IPS-11a (cell line): ENCODE data around the gene SLC6A6.
"Not testable (repeated sequence)": the region's sequence is repeated elsewhere in the genome, so short reads cannot be mapped to it uniquely, and the experiment has no call there.

ENCODE experiments used
- H3K4me3 ChIP-seq: one replicate; pipeline ENCODE4 v1.5.1; 2013; ENCODE audit warnings: low read depth, low read length, control low read depth

Gene SLC6A6

GRCh38 chr3:14434126-14434497 is 31.7 kb downstream of the SLC6A6 start:
- H3K4me3 ChIP-seq, result no peak overlapping the region

- no peak overlapping the region for H3K4me3 ChIP-seq
Observed at GRCh38 chr3:14434498-14435151, 32.2 kb downstream of the SLC6A6 start.

GRCh38 chr3:14435175-14436014 is 33.0 kb downstream of the SLC6A6 start:
- no peak overlapping the region for H3K4me3 ChIP-seq

GRCh38 chr3:14436954-14437281 is 34.5 kb downstream of the SLC6A6 start:
- H3K4me3 ChIP-seq, result no peak overlapping the region

- not testable (repeated sequence) for H3K4me3 ChIP-seq
Observed at GRCh38 chr3:14437705-14438104, 35.3 kb downstream of the SLC6A6 start.

GRCh38 chr3:14438262-14438661 is 35.9 kb downstream of the SLC6A6 start:
- no peak overlapping the region for H3K4me3 ChIP-seq

GRCh38 chr3:14438929-14439328 is 36.5 kb downstream of the SLC6A6 start:
- H3K4me3 ChIP-seq, result no peak overlapping the region

GRCh38 chr3:14439501-14440167 is 37.2 kb downstream of the SLC6A6 start:
- H3K4me3 ChIP-seq, result no peak overlapping the region

- H3K4me3 ChIP-seq, result no peak overlapping the region
Observed at GRCh38 chr3:14440168-14440518, 37.7 kb downstream of the SLC6A6 start.

GRCh38 chr3:14440531-14441239 is 38.3 kb downstream of the SLC6A6 start:
- no peak overlapping the region for H3K4me3 ChIP-seq

- H3K4me3 ChIP-seq, result no peak overlapping the region
Observed at GRCh38 chr3:14441240-14441919, 39.0 kb downstream of the SLC6A6 start.

- H3K4me3 ChIP-seq, result no peak overlapping the region
Observed at GRCh38 chr3:14441920-14442300, 39.5 kb downstream of the SLC6A6 start.

- H3K4me3 ChIP-seq, result no peak overlapping the region
Observed at GRCh38 chr3:14444380-14444779, 42.0 kb downstream of the SLC6A6 start.

- no peak overlapping the region for H3K4me3 ChIP-seq
Observed at GRCh38 chr3:14445773-14446172, 43.4 kb downstream of the SLC6A6 start.

- no peak overlapping the region for H3K4me3 ChIP-seq
Observed at GRCh38 chr3:14446988-14447570, 44.7 kb downstream of the SLC6A6 start.

- no peak overlapping the region for H3K4me3 ChIP-seq
Observed at GRCh38 chr3:14448063-14448462, 45.7 kb downstream of the SLC6A6 start.

- no peak overlapping the region for H3K4me3 ChIP-seq
Observed at GRCh38 chr3:14448756-14449727, 46.6 kb downstream of the SLC6A6 start.

GRCh38 chr3:14450506-14450905 is 48.1 kb downstream of the SLC6A6 start:
- no peak overlapping the region for H3K4me3 ChIP-seq

- H3K4me3 ChIP-seq, result no peak overlapping the region
Observed at GRCh38 chr3:14450922-14451606, 48.7 kb downstream of the SLC6A6 start.
